ENCODE data around the gene MRPL36.

GRCh38 chr5:1832511-1833250 is 33.0 kb upstream of the MRPL36 start:
- TF ChIP-seq CTCF (IDR thresholded peaks at IDR 0.05): no peak
- no peak for TF ChIP-seq POLR2AphosphoS5 (IDR thresholded peaks at IDR 0.05)
- no peak for TF ChIP-seq POLR2A (IDR thresholded peaks at IDR 0.05)
- TF ChIP-seq EP300 (IDR thresholded peaks at IDR 0.05): no peak
